Skeletal muscle satellite cell (primary cell): Measurements from ENCODE around the gene TNFAIP8L3.
"Not testable (repeated sequence)": the region's sequence is repeated elsewhere in the genome, so short reads cannot be mapped to it uniquely, and the experiment has no call there.

Experiments
- H3K27me3 ChIP-seq: 2 replicates; pipeline ENCODE4 v1.7.0; 2013; ENCODE audit warnings: low read length; ENCODE audit not compliant: control insufficient read depth, insufficient read depth
- H3K36me3 ChIP-seq: 2 replicates; pipeline ENCODE4 v1.7.0; 2013; ENCODE audit warnings: mild to moderate bottlenecking, control low read depth, low read length; ENCODE audit not compliant: insufficient read depth
- H3K4me1 ChIP-seq: 2 replicates; pipeline ENCODE4 v1.7.0; 2013; ENCODE audit warnings: low read length; ENCODE audit not compliant: control insufficient read depth, insufficient read depth
- H3K4me2 ChIP-seq: 2 replicates; pipeline ENCODE4 v1.7.0; 2013; ENCODE audit warnings: mild to moderate bottlenecking, low read length
- H3K4me3 ChIP-seq: 2 replicates; pipeline ENCODE4 v1.7.0; 2013; ENCODE audit warnings: low read length
- H3K9ac ChIP-seq: 2 replicates; pipeline ENCODE4 v1.7.0; 2013; ENCODE audit warnings: mild to moderate bottlenecking, low read depth, low read length, moderate library complexity
- H3K9me3 ChIP-seq: replicated peaks from 2 replicates; pipeline ENCODE4 v1.7.0; 2013; ENCODE audit warnings: mild to moderate bottlenecking, control low read depth, low read length

The TNFAIP8L3 gene

GRCh38 chr15:51131596-51132290 is 37.0 kb upstream of the TNFAIP8L3 start:
- peak overlapping the region; percentile 14 for H3K4me2 ChIP-seq
- H3K4me3 ChIP-seq: no peak overlapping the region
- H3K27me3 ChIP-seq: no peaks in the 10 kb centered on the region
- H3K9ac ChIP-seq: peak overlapping the region; percentile 42
- peaks cover 32% of the 10 kb centered on the region for H3K4me1 ChIP-seq
- no peaks in the 10 kb centered on the region for H3K36me3 ChIP-seq
- no peaks in the 10 kb centered on the region for H3K9me3 ChIP-seq

GRCh38 chr15:51130344-51130743 is 35.6 kb upstream of the TNFAIP8L3 start:
- H3K4me1 ChIP-seq: peaks cover 32% of the 10 kb centered on the region
- H3K9ac ChIP-seq: no peak overlapping the region
- H3K27me3 ChIP-seq: no peaks in the 10 kb centered on the region
- no peak overlapping the region for H3K4me3 ChIP-seq
- H3K9me3 ChIP-seq: no peaks in the 10 kb centered on the region
- no peaks in the 10 kb centered on the region for H3K36me3 ChIP-seq
- H3K4me2 ChIP-seq: no peak overlapping the region

- Histone ChIP-seq H3K36me3 (no peaks in the 10 kb centered on the region), H3K4me2 (no peak overlapping the region), H3K4me1 (peaks cover 32% of the 10 kb centered on the region), H3K9ac (no peak overlapping the region), H3K27me3 (no peaks in the 10 kb centered on the region), H3K4me3 (no peak overlapping the region), H3K9me3 (no peaks in the 10 kb centered on the region)
Measured at GRCh38 chr15:51129535-51130188, 35.0 kb upstream of the TNFAIP8L3 start.

GRCh38 chr15:51128701-51129100 is 34.0 kb upstream of the TNFAIP8L3 start:
- Histone ChIP-seq H3K4me1 (peaks cover 26% of the 10 kb centered on the region), H3K4me2 (no peak overlapping the region), H3K27me3 (no peaks in the 10 kb centered on the region), H3K4me3 (no peak overlapping the region), H3K36me3 (no peaks in the 10 kb centered on the region), H3K9ac (no peak overlapping the region), H3K9me3 (no peaks in the 10 kb centered on the region)

GRCh38 chr15:51126842-51127241 is 32.1 kb upstream of the TNFAIP8L3 start:
- H3K36me3 ChIP-seq: no peaks in the 10 kb centered on the region
- peaks cover 16% of the 10 kb centered on the region for H3K4me1 ChIP-seq
- no peaks in the 10 kb centered on the region for H3K27me3 ChIP-seq
- H3K9me3 ChIP-seq: no peaks in the 10 kb centered on the region
- H3K4me2 ChIP-seq: no peak overlapping the region
- no peak overlapping the region for H3K4me3 ChIP-seq
- no peak overlapping the region for H3K9ac ChIP-seq

GRCh38 chr15:51123002-51123401 is 28.3 kb upstream of the TNFAIP8L3 start:
- H3K4me2 ChIP-seq, H3K9me3 ChIP-seq, H3K36me3 ChIP-seq, H3K27me3 ChIP-seq, H3K4me3 ChIP-seq, H3K9ac ChIP-seq: not testable (repeated sequence)
- peaks cover 30% of the 10 kb centered on the region for H3K4me1 ChIP-seq

- peaks cover 31% of the 10 kb centered on the region for H3K4me1 ChIP-seq
- peak overlapping the region; percentile 47 for H3K9ac ChIP-seq
- H3K4me3 ChIP-seq: no peak overlapping the region
- H3K36me3 ChIP-seq: no peaks in the 10 kb centered on the region
- no peaks in the 10 kb centered on the region for H3K9me3 ChIP-seq
- H3K27me3 ChIP-seq: no peaks in the 10 kb centered on the region
- H3K4me2 ChIP-seq: peak overlapping the region; percentile 8
Measured at GRCh38 chr15:51121631-51122225, 27.0 kb upstream of the TNFAIP8L3 start.

- Histone ChIP-seq H3K4me2 (peak overlapping the region; percentile 46), H3K4me3 (peak overlapping the region; percentile 20), H3K36me3 (no peaks in the 10 kb centered on the region), H3K4me1 (peaks cover 31% of the 10 kb centered on the region), H3K27me3 (no peaks in the 10 kb centered on the region), H3K9ac (peak overlapping the region; percentile 47), H3K9me3 (no peaks in the 10 kb centered on the region)
Measured at GRCh38 chr15:51121118-51121517, 26.4 kb upstream of the TNFAIP8L3 start.

- Histone ChIP-seq H3K4me1 (peaks cover 43% of the 10 kb centered on the region), H3K9me3 (no peaks in the 10 kb centered on the region)
Measured at GRCh38 chr15:51119120-51119519, 24.4 kb upstream of the TNFAIP8L3 start.

GRCh38 chr15:51117270-51117669 is 22.6 kb upstream of the TNFAIP8L3 start:
- H3K9ac ChIP-seq: no peak overlapping the region
- H3K4me3 ChIP-seq: no peak overlapping the region
- H3K4me2 ChIP-seq: no peak overlapping the region
- H3K4me1 ChIP-seq: peaks cover 44% of the 10 kb centered on the region
- no peaks in the 10 kb centered on the region for H3K27me3 ChIP-seq
- no peaks in the 10 kb centered on the region for H3K9me3 ChIP-seq
- no peaks in the 10 kb centered on the region for H3K36me3 ChIP-seq

More at GRCh38 chr15:51119120-51119519, 24.4 kb upstream of the TNFAIP8L3 start:
- Histone ChIP-seq H3K27me3 (no peaks in the 10 kb centered on the region), H3K4me2 (no peak overlapping the region), H3K4me3 (no peak overlapping the region), H3K9ac (no peak overlapping the region), H3K36me3 (no peaks in the 10 kb centered on the region)

GRCh38 chr15:51114437-51115119 is 19.9 kb upstream of the TNFAIP8L3 start:
- no peaks in the 10 kb centered on the region for H3K27me3 ChIP-seq
- H3K9me3 ChIP-seq: no peaks in the 10 kb centered on the region
- H3K9ac ChIP-seq: no peak overlapping the region
- peak overlapping the region; percentile 4 for H3K4me2 ChIP-seq
- H3K4me3 ChIP-seq: no peak overlapping the region
- H3K4me1 ChIP-seq: peaks cover 38% of the 10 kb centered on the region
- H3K36me3 ChIP-seq: no peaks in the 10 kb centered on the region
